Smooth muscle cell (in vitro differentiated cells): ENCODE results near the gene UFSP2. TPM values are rescaled to one million over a fixed set of nuclear protein-coding genes. Genes with fewer than 3 reads are reported as not detected.

ENCODE experiments used
- DNase-seq: peaks from one replicate; lab custom pipeline; 2025; ENCODE audit not compliant: unreplicated experiment; lab: John Stamatoyannopoulos, UW
- H2AFZ ChIP-seq: fragments of 200-600 bp; sonication (generic); 2 replicates; pipeline ENCODE4 v1.6.0; 2016; ENCODE audit warnings: antibody characterized with exemption, low read depth, mild to moderate bottlenecking
- H3F3A ChIP-seq: fragments of 200-600 bp; sonication (generic); 2 replicates; pipeline ENCODE4 v1.6.0; 2017; ENCODE audit warnings: antibody characterized with exemption, low read depth
- H3K27ac ChIP-seq: fragments of 200-600 bp; sonication (generic); 2 replicates; pipeline ENCODE4 v1.5.1; 2016; ENCODE audit warnings: low read depth, mild to moderate bottlenecking
- H3K27me3 ChIP-seq: fragments of 200-600 bp; sonication (generic); 2 replicates; pipeline ENCODE4 v1.6.1; 2016; ENCODE audit warnings: low read depth, mild to moderate bottlenecking
- H3K36me3 ChIP-seq: fragments of 200-600 bp; sonication (generic); 2 replicates; pipeline ENCODE4 v1.5.1; 2016; ENCODE audit warnings: low read depth
- H3K4me1 ChIP-seq: fragments of 200-600 bp; sonication (generic); 2 replicates; pipeline ENCODE4 v1.5.1; 2016; ENCODE audit warnings: low read depth
- H3K4me2 ChIP-seq: fragments of 200-600 bp; sonication (generic); 2 replicates; pipeline ENCODE4 v1.6.0; 2016; ENCODE audit warnings: mild to moderate bottlenecking
- H3K4me3 ChIP-seq: fragments of 200-600 bp; sonication (generic); 2 replicates; pipeline ENCODE4 v1.5.1; 2016; ENCODE audit warnings: mild to moderate bottlenecking
- H3K79me2 ChIP-seq: fragments of 200-600 bp; sonication (generic); 2 replicates; pipeline ENCODE4 v1.6.0; 2016; ENCODE audit warnings: low read depth, mild to moderate bottlenecking
- H3K9ac ChIP-seq: fragments of 200-600 bp; sonication (generic); 2 replicates; pipeline ENCODE4 v1.6.0; 2016; ENCODE audit warnings: low read depth
- H3K9me3 ChIP-seq: fragments of 200-600 bp; sonication (generic); replicated peaks from 2 replicates; pipeline ENCODE4 v1.5.1; 2016; ENCODE audit warnings: low read depth
- H4K20me1 ChIP-seq: fragments of 200-600 bp; sonication (generic); 2 replicates; pipeline ENCODE4 v1.6.0; 2016; ENCODE audit warnings: low read depth
- WGBS: methylation state at CpG from one replicate; pipeline ENCODE4 v1.1.7; 2016; ENCODE audit warnings: low lambda C conversion rate; 5-methylcytosine and 5-hydroxymethylcytosine counted together
- polyA plus RNA-seq: library from polyadenylated mRNA; unstranded; fragments of >200 nt; fragmentation: Nextera tagmentation; extraction: Ambion mirVana; gene quantifications from 2 replicates; pipeline ENCODE4 v1.2.1, GENCODE V29; 2016
- total RNA-seq: library from RNA; depleted of rRNA; stranded (reverse); fragments of >200 nt; gene quantifications from 2 replicates; pipeline ENCODE4 v1.2.3, GENCODE V29; 2014
- TF ChIP-seq, protein P1 (sequence below): fragments of 200-600 bp; sonication (generic); IDR thresholded peaks from 2 replicates; pipeline ENCODE4 v1.5.1; 2017; ENCODE audit warnings: borderline replicate concordance, mild to moderate bottlenecking, antibody characterized with exemption; ENCODE audit not compliant: insufficient read depth, poor library complexity, severe bottlenecking

UFSP2 gene
- total and polyA plus RNA-seq, 2 experiments from 2014 or later: 36.6 to 65.0 TPM

DNA sequence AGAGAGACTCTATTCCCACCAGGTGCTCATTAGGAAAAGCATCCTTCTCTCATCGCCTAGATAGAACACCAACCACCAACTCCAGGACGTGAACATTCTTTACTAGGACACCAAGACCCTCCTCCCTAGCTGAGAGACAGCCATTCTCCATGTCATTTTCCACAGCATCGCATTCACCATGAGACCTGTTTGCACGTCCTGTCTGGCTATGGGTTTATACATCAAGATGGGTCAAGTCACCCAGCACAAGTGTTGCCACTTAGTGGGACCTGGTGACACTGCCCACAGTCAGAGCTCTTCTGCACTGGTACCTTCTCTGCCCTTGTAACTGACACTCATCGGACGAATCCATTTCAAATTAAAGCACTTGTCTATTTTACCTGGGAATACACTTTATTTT, 47.5 kb downstream of the UFSP2 start:
- Histone ChIP-seq H3K27me3 (no peaks in the 10 kb centered on the region), H3K4me2 (no peak overlapping the region), H3F3A (no peaks in the 10 kb centered on the region), H3K9ac (no peak overlapping the region), H3K79me2 (no peaks in the 10 kb centered on the region), H3K4me1 (no peaks in the 10 kb centered on the region), H3K36me3 (no peaks in the 10 kb centered on the region), H3K9me3 (no peaks in the 10 kb centered on the region), H3K4me3 (no peak overlapping the region), H2AFZ (no peak overlapping the region), H3K27ac (no peak overlapping the region), H4K20me1 (no peaks in the 10 kb centered on the region)
- DNase-seq: no peak
- 91% methylated on average over 6 of the region's 6 CpGs for WGBS
- TF ChIP-seq, protein P1, sequence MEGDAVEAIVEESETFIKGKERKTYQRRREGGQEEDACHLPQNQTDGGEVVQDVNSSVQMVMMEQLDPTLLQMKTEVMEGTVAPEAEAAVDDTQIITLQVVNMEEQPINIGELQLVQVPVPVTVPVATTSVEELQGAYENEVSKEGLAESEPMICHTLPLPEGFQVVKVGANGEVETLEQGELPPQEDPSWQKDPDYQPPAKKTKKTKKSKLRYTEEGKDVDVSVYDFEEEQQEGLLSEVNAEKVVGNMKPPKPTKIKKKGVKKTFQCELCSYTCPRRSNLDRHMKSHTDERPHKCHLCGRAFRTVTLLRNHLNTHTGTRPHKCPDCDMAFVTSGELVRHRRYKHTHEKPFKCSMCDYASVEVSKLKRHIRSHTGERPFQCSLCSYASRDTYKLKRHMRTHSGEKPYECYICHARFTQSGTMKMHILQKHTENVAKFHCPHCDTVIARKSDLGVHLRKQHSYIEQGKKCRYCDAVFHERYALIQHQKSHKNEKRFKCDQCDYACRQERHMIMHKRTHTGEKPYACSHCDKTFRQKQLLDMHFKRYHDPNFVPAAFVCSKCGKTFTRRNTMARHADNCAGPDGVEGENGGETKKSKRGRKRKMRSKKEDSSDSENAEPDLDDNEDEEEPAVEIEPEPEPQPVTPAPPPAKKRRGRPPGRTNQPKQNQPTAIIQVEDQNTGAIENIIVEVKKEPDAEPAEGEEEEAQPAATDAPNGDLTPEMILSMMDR: no peak

DNA sequence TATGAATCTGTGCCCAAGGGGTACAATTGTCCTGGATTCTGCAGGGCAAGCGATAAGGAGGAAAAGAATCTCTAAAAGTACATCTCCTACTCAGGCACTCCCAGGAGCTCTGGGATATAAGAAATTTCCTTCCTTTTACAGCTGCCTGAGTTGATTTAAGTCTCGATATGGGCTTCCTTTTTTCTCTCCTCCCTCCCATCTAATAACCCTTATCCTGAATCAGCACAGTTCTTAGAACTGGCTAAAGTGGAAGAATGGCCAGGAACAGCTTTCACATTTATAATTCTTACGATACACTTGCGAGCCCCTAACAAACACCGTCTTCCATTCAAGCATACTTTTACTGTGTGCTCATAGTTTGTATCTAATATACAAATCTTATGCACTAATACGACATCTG, 51.2 kb downstream of the UFSP2 start:
- Histone ChIP-seq H3K36me3 (no peaks in the 10 kb centered on the region), H3K9me3 (no peaks in the 10 kb centered on the region), H2AFZ (no peak overlapping the region), H3K4me2 (no peak overlapping the region), H3K9ac (no peak overlapping the region), H3K4me1 (no peaks in the 10 kb centered on the region), H4K20me1 (no peaks in the 10 kb centered on the region), H3K79me2 (no peaks in the 10 kb centered on the region), H3K27ac (no peak overlapping the region), H3K27me3 (no peaks in the 10 kb centered on the region), H3K4me3 (no peak overlapping the region), H3F3A (no peaks in the 10 kb centered on the region)
- TF ChIP-seq, protein P1: no peak
- no peak for DNase-seq
- WGBS: 94% methylated on average over 6 of the region's 6 CpGs

DNA sequence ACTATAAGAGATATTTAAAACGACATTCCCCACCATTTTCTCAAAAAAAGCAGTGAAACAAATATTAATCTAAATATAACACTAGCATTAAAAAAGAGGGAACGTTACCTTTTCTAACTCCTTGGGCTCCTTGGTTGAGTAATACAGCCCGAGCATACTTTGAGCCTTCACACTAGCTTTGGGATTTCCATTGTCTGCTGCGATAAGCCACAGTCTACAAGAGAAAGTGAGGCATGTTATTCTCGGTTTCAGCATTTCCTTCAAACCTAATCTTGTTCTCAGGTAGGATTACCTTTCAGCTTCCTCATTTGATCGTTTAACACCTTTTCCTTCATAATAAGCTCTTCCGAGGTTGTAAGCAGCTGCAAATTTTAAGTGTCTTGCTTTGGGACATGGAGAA, 51.7 kb downstream of the UFSP2 start:
- Histone ChIP-seq H3K4me2 (no peak overlapping the region), H3F3A (no peaks in the 10 kb centered on the region), H3K9ac (no peak overlapping the region), H3K27ac (no peak overlapping the region), H2AFZ (no peak overlapping the region), H3K27me3 (no peaks in the 10 kb centered on the region), H3K4me1 (no peaks in the 10 kb centered on the region), H3K79me2 (no peaks in the 10 kb centered on the region), H4K20me1 (no peaks in the 10 kb centered on the region), H3K9me3 (no peaks in the 10 kb centered on the region), H3K4me3 (no peak overlapping the region), H3K36me3 (no peaks in the 10 kb centered on the region)
- TF ChIP-seq, protein P1: no peak
- WGBS: 96% methylated on average over 7 of the region's 7 CpGs
- DNase-seq: no peak

DNA sequence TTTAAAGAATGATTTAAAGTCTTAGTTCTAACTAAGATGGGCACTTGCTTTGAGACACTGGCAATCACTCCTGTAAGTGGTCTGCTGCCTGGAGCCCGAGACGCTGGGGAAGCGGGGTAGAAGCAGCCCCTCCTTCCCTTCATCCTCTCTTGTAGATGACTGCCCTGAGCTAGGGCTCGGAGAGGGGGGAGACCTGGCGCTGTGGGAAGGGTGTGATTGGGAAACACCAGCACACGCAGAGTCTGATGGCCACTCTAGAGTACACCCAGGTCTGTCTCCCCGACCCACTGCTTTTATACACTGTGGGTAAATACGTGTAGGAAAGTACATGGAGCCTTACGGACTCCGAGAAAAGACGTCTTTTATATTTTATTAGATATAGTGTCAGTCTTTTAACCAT, 54.1 kb downstream of the UFSP2 start:
- H3K4me2 ChIP-seq: no peak overlapping the region
- TF ChIP-seq, protein P1: no peak
- no peak overlapping the region for H3K4me3 ChIP-seq
- H3K79me2 ChIP-seq: no peaks in the 10 kb centered on the region
- H3K9me3 ChIP-seq: no peaks in the 10 kb centered on the region
- no peak overlapping the region for H3K27ac ChIP-seq
- no peaks in the 10 kb centered on the region for H3F3A ChIP-seq
- no peak for DNase-seq
- H3K36me3 ChIP-seq: no peaks in the 10 kb centered on the region
- H3K27me3 ChIP-seq: no peaks in the 10 kb centered on the region
- no peak overlapping the region for H3K9ac ChIP-seq
- no peak overlapping the region for H2AFZ ChIP-seq
- 97% methylated on average over 11 of the region's 11 CpGs for WGBS
- H3K4me1 ChIP-seq: no peaks in the 10 kb centered on the region
- no peaks in the 10 kb centered on the region for H4K20me1 ChIP-seq
